GM12878 (cell line): ENCODE measurements around the gene UBE2I. TPM values are rescaled to one million over a fixed set of nuclear protein-coding genes. Genes with fewer than 3 reads are reported as not detected.

Experiments used
- ATAC-seq: fragments of 200-7000 bp; cut with Tn5 transposase; 3 replicates; pipeline ENCODE4 v1.9.1; 2020; ENCODE audit warnings: mild to moderate bottlenecking, moderate library complexity
- BruUV-seq: library from RNA; stranded (reverse); fragments of 400-500 nt; replicated peaks from 2 replicates; lab custom pipeline; 2021; lab: Mats Ljungman, UMichigan
- CTCF ChIA-PET: fragments of 300-600 bp; sonication (Branson Sonifier 250); formaldehyde crosslinking; extraction: SDS; loops from one replicate; lab custom pipeline; 2021; ENCODE audit warnings: inconsistent platforms; lab: Yijun Ruan, JAX
- POLR2A ChIA-PET: fragments of 350-600 bp; formaldehyde crosslinking; extraction: SDS; loops from one replicate; lab custom pipeline; 2021; ENCODE audit warnings: inconsistent platforms; lab: Charles Lee
- RAD21 ChIA-PET: fragments of 300-600 bp; sonication (Branson Sonifier 250); formaldehyde crosslinking; loops from one replicate; lab custom pipeline; 2023; ENCODE audit warnings: antibody characterized with exemption; ENCODE audit not compliant: unreplicated experiment; lab: Charles Lee
- SMC1A ChIA-PET: fragments of 300-600 bp; sonication (Branson Sonifier 250); formaldehyde crosslinking; loops from one replicate; lab custom pipeline; 2023; ENCODE audit not compliant: unreplicated experiment, uncharacterized antibody; lab: Charles Lee
- DNase-seq: peaks from one replicate; pipeline ENCODE4 v3.0.0-alpha.2; 2011; ENCODE audit warnings: low read depth, low spot score
- FAIRE-seq: peaks from 3 replicates; lab custom pipeline; 2011; peaks lifted over from hg19 to GRCh38; lab: Jason Lieb, UNC
- H2AFZ ChIP-seq: 2 replicates; pipeline ENCODE4 v1.6.0; 2011; ENCODE audit warnings: low read depth, low read length, control low read depth; ENCODE audit not compliant: control insufficient read depth
- H3K27ac ChIP-seq: 2 replicates; pipeline ENCODE4 v1.5.1; 2011; ENCODE audit warnings: control low read depth; ENCODE audit not compliant: control insufficient read depth, insufficient read depth
- H3K27me3 ChIP-seq, 2 experiments: replicated peaks in 1 of 2; 2 replicates each; pipeline versions ENCODE4 v1.6.0 to v1.6.1; 2011; ENCODE audit warnings: low read length in 1 of 2; ENCODE audit not compliant: control insufficient read depth in 2 of 2, insufficient read depth in 2 of 2
- H3K36me3 ChIP-seq, 2 experiments: 2 replicates each; pipeline ENCODE4 v1.5.1; 2011; ENCODE audit warnings: low read length in 1 of 2; ENCODE audit not compliant: control insufficient read depth in 2 of 2, insufficient read depth in 2 of 2
- H3K4me1 ChIP-seq: 2 replicates; pipeline ENCODE4 v1.6.1; 2011; ENCODE audit warnings: mild to moderate bottlenecking, low read length, moderate library complexity, mixed read lengths; ENCODE audit not compliant: control insufficient read depth, insufficient read depth
- H3K4me2 ChIP-seq: 2 replicates; pipeline ENCODE4 v1.6.0; 2011; ENCODE audit warnings: control low read depth; ENCODE audit not compliant: control insufficient read depth, insufficient read depth
- H3K4me3 ChIP-seq: fragments of 200-600 bp; sonication (generic); 2 replicates; pipeline ENCODE4 v1.5.1; 2016
- H3K79me2 ChIP-seq: 2 replicates; pipeline ENCODE4 v1.6.0; 2011; ENCODE audit warnings: low read length; ENCODE audit not compliant: control insufficient read depth, insufficient read depth
- H3K9ac ChIP-seq: 2 replicates; pipeline ENCODE4 v1.8.0; 2011; ENCODE audit warnings: low read length, control low read depth, mixed read lengths; ENCODE audit not compliant: control insufficient read depth, insufficient read depth
- H3K9me3 ChIP-seq: replicated peaks from 3 replicates; pipeline ENCODE4 v1.5.1; 2011; ENCODE audit warnings: mild to moderate bottlenecking, low read length; ENCODE audit not compliant: control insufficient read depth, insufficient read depth
- H4K20me1 ChIP-seq: 2 replicates; pipeline ENCODE4 v1.6.0; 2011; ENCODE audit not compliant: control insufficient read depth, insufficient read depth
- BCL11A ChIP-seq: IDR thresholded peaks from 2 replicates; pipeline ENCODE4 v1.6.1; 2011; ENCODE audit warnings: low read depth, low read length
- BMI1 ChIP-seq: fragments of 450-650 bp; IDR thresholded peaks from 2 replicates; pipeline ENCODE4 v1.6.1; 2016; ENCODE audit warnings: mild to moderate bottlenecking, moderate library complexity, borderline replicate concordance
- CBFB ChIP-seq: IDR thresholded peaks from 2 replicates; pipeline ENCODE4 v1.6.1; 2016; ENCODE audit warnings: antibody characterized with exemption, low read depth
- CHD1 ChIP-seq: IDR thresholded peaks from 2 replicates; pipeline ENCODE4 v1.6.1; 2012; ENCODE audit warnings: low read depth, low read length, improper control_type of control experiment
- CHD2 ChIP-seq: IDR thresholded peaks from 2 replicates; pipeline ENCODE4 v1.6.1; 2011; ENCODE audit warnings: low read depth, low read length, improper control_type of control experiment, borderline replicate concordance
- GATAD2B ChIP-seq: fragments of 450-650 bp; conservative IDR thresholded peaks from 2 replicates; pipeline ENCODE4 v1.6.1; 2017; ENCODE audit warnings: low read depth, mild to moderate bottlenecking, moderate library complexity
- IRF4 ChIP-seq: IDR thresholded peaks from 2 replicates; pipeline ENCODE4 v1.6.1; 2011; ENCODE audit warnings: low read depth, low read length
- MTA3 ChIP-seq: IDR thresholded peaks from 2 replicates; pipeline ENCODE4 v1.6.1; 2012; ENCODE audit warnings: low read length, inconsistent platforms, borderline replicate concordance
- NFYB ChIP-seq: IDR thresholded peaks from 2 replicates; pipeline ENCODE4 v1.6.1; 2011; ENCODE audit warnings: low read depth, mild to moderate bottlenecking, low read length, improper control_type of control experiment, moderate library complexity; ENCODE audit not compliant: insufficient read depth
- RAD21 ChIP-seq: IDR thresholded peaks from 2 replicates; pipeline ENCODE4 v1.6.1; 2011; ENCODE audit warnings: mild to moderate bottlenecking, low read depth, low read length, moderate library complexity; ENCODE audit not compliant: insufficient read depth
- SMAD5 ChIP-seq: IDR thresholded peaks from 2 replicates; pipeline ENCODE4 v1.6.1; 2016; ENCODE audit warnings: antibody characterized with exemption, low read depth
- SPI1 ChIP-seq: IDR thresholded peaks from 2 replicates; pipeline ENCODE4 v1.6.1; 2011; ENCODE audit warnings: low read depth, mild to moderate bottlenecking, low read length, moderate library complexity, borderline replicate concordance; ENCODE audit not compliant: insufficient read depth
- SRF ChIP-seq, 2 experiments: IDR thresholded peaks; 2 replicates each; pipeline ENCODE4 v1.6.1; 2011; ENCODE audit warnings: low read depth in 2 of 2, low read length in 2 of 2, mild to moderate bottlenecking in 1 of 2, moderate library complexity in 1 of 2
- STAT1 ChIP-seq: fragments of 450-650 bp; conservative IDR thresholded peaks from 2 replicates; pipeline ENCODE4 v1.6.1; 2014; ENCODE audit warnings: antibody characterized with exemption, mild to moderate bottlenecking
- TCF12 ChIP-seq: IDR thresholded peaks from 2 replicates; pipeline ENCODE4 v1.6.1; 2011; ENCODE audit warnings: low read depth, mild to moderate bottlenecking, low read length
- ZNF217 ChIP-seq: fragments of 450-650 bp; IDR thresholded peaks from 2 replicates; pipeline ENCODE4 v1.6.1; 2017; ENCODE audit warnings: antibody characterized with exemption, mild to moderate bottlenecking
- WGBS: methylation state at CpG from one replicate; pipeline ENCODE4 v1.1.6; 2016; ENCODE audit warnings: low lambda C conversion rate; ENCODE audit not compliant: insufficient replicate concordance, insufficient coverage; ENCODE audit errors: missing lambda C conversion rate; 5-methylcytosine and 5-hydroxymethylcytosine counted together
- in situ Hi-C: fragments of 300-500 bp; cut with MboI; formaldehyde crosslinking; loops from 9 replicates; pipeline ENCODE4 v1.14.3; 2018; ENCODE audit warnings: mixed read lengths
- intact Hi-C: fragments of 100-400 bp; cut with micrococcal nuclease; formaldehyde crosslinking; loops from one replicate; pipeline ENCODE4 v1.14.2; 2022; ENCODE audit not compliant: unreplicated experiment
- polyA plus RNA-seq, 11 experiments: library from polyadenylated mRNA; depleted of rRNA in 4 of 11; unstranded in 6 of 11; stranded (reverse) in 5 of 11; fragments of >200 nt; fragmentation: Nextera tagmentation in 4 of 11; fragmentation: Illumina TruSeq in 1 of 11; extraction: Ambion mirVana in 4 of 11; extraction: Trizol in 1 of 11; gene quantifications; 1 replicate in 1 of 11; 2 replicates in 10 of 11; pipeline versions ENCODE4 v1.2.1 to v1.2.3, GENCODE V29; 2011 to 2016; ENCODE audit warnings: inconsistent platforms in 2 of 11, missing spikeins in 2 of 11, low read depth in 1 of 11
- total RNA-seq, 4 experiments: library from RNA; depleted of rRNA in 3 of 4; stranded (reverse); fragments of >200 nt in 3 of 4; fragmentation: Illumina TruSeq in 1 of 4; extraction: Trizol in 1 of 4; gene quantifications; 2 replicates each; pipeline versions ENCODE4 v1.2.1 to v1.2.3, GENCODE V29; 2013 to 2021
- TF ChIP-seq, protein P1 (sequence below): fragments of 450-650 bp; formaldehyde crosslinking; IDR thresholded peaks from 2 replicates; pipeline ENCODE4 v1.4.0; 2020; ENCODE audit warnings: mild to moderate bottlenecking, moderate library complexity
- TF ChIP-seq, protein P2 (sequence below): IDR thresholded peaks from 2 replicates; pipeline ENCODE4 v1.6.1; 2011; ENCODE audit warnings: borderline replicate concordance, low read depth, mild to moderate bottlenecking, moderate library complexity, mixed read lengths, low read length; ENCODE audit not compliant: insufficient read depth; ENCODE audit errors: extremely low read length

The UBE2I gene
- total and polyA plus RNA-seq, 10 of the 15 experiments (the other 5 are each of a cell fraction or from before 2014, with no cell fraction given) = 47.5 to 243 (median 194) TPM

- in situ Hi-C loops = no loop called here
- H3K4me3 ChIP-seq = no peak overlapping the region
- ChIA-PET RAD21 (no interaction called here), POLR2A (no interaction called here), CTCF (no interaction called here), SMC1A (no interaction called here)
- ATAC-seq (no peak), FAIRE-seq (no peak), DNase-seq (no peak)
- TF ChIP-seq, protein P1, sequence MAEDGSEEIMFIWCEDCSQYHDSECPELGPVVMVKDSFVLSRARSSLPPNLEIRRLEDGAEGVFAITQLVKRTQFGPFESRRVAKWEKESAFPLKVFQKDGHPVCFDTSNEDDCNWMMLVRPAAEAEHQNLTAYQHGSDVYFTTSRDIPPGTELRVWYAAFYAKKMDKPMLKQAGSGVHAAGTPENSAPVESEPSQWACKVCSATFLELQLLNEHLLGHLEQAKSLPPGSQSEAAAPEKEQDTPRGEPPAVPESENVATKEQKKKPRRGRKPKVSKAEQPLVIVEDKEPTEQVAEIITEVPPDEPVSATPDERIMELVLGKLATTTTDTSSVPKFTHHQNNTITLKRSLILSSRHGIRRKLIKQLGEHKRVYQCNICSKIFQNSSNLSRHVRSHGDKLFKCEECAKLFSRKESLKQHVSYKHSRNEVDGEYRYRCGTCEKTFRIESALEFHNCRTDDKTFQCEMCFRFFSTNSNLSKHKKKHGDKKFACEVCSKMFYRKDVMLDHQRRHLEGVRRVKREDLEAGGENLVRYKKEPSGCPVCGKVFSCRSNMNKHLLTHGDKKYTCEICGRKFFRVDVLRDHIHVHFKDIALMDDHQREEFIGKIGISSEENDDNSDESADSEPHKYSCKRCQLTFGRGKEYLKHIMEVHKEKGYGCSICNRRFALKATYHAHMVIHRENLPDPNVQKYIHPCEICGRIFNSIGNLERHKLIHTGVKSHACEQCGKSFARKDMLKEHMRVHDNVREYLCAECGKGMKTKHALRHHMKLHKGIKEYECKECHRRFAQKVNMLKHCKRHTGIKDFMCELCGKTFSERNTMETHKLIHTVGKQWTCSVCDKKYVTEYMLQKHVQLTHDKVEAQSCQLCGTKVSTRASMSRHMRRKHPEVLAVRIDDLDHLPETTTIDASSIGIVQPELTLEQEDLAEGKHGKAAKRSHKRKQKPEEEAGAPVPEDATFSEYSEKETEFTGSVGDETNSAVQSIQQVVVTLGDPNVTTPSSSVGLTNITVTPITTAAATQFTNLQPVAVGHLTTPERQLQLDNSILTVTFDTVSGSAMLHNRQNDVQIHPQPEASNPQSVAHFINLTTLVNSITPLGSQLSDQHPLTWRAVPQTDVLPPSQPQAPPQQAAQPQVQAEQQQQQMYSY (CRISPR knock-in tag) = no peak
- TF ChIP-seq CBFB = no peak
- TF ChIP-seq BCL11A = no peak
- TF ChIP-seq CHD2 = no peak
- no peak for TF ChIP-seq SMAD5
- TF ChIP-seq MTA3 = no peak
- no peak for TF ChIP-seq IRF4
- no peak for TF ChIP-seq TCF12
- no peak for TF ChIP-seq RAD21
- TF ChIP-seq BMI1 = no peak
- TF ChIP-seq SPI1 = no peak
- TF ChIP-seq, protein P2, sequence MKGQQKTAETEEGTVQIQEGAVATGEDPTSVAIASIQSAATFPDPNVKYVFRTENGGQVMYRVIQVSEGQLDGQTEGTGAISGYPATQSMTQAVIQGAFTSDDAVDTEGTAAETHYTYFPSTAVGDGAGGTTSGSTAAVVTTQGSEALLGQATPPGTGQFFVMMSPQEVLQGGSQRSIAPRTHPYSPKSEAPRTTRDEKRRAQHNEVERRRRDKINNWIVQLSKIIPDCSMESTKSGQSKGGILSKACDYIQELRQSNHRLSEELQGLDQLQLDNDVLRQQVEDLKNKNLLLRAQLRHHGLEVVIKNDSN = no peak
- TF ChIP-seq NFYB = no peak
- TF ChIP-seq CHD1 = no peak
- TF ChIP-seq GATAD2B = no peak
- no peak for TF ChIP-seq ZNF217
- no peak for TF ChIP-seq SRF (IDR thresholded peaks at IDR 0.05; ENCODE audit: low read depth in 2 of 2, low read length in 2 of 2)
- TF ChIP-seq STAT1 = no peak
- H3K36me3 ChIP-seq = no peaks in the 10 kb centered on the region
- no peak overlapping the region for H2AFZ ChIP-seq
- H3K79me2 ChIP-seq = no peaks in the 10 kb centered on the region
- WGBS = 63% methylated on average over 30 of the region's 30 CpGs
- no peak overlapping the region for H3K9ac ChIP-seq
- intact Hi-C loops = no loop called here
- no peak overlapping the region for H3K27ac ChIP-seq
- H4K20me1 ChIP-seq = no peaks in the 10 kb centered on the region
- H3K9me3 ChIP-seq = no peaks in the 10 kb centered on the region
- H3K4me1 ChIP-seq = no peaks in the 10 kb centered on the region
- no peaks in the 10 kb centered on the region; a peak in 1 of 4 replicates for H3K27me3 ChIP-seq
- no peak overlapping the region for H3K4me2 ChIP-seq
- BruUV-seq = no TSS peak
Observed at GRCh38 chr16:1275791-1276579, 33.5 kb upstream of the UBE2I start.
